Chondrocyte (in vitro differentiated cells): ENCODE results near the gene AFAP1. TPM values are rescaled to one million over a fixed set of nuclear protein-coding genes. Genes with fewer than 3 reads are reported as not detected.

Experiments used
- DNase-seq: peaks from one replicate; pipeline ENCODE4 v3.0.0; 2021; ENCODE audit warnings: mixed read lengths, low spot score
- H3K27ac Mint-ChIP-seq: one replicate; pipeline ENCODE4 v1.8.0; 2021; ENCODE audit warnings: mild to moderate bottlenecking, moderate library complexity, mixed read lengths; ENCODE audit not compliant: unreplicated experiment
- H3K27me3 Mint-ChIP-seq: 2 replicates; pipeline ENCODE4 v1.8.0; 2021; ENCODE audit warnings: low read depth, mixed read lengths
- H3K36me3 Mint-ChIP-seq: 2 replicates; pipeline ENCODE4 v1.8.0; 2021; ENCODE audit warnings: low read depth, mixed read lengths
- H3K4me1 Mint-ChIP-seq: 2 replicates; pipeline ENCODE4 v1.8.0; 2021; ENCODE audit warnings: low read depth, mild to moderate bottlenecking, mixed read lengths
- H3K4me3 Mint-ChIP-seq: one replicate; pipeline ENCODE4 v1.8.0; 2021; ENCODE audit warnings: mild to moderate bottlenecking, moderate library complexity, mixed read lengths; ENCODE audit not compliant: unreplicated experiment
- H3K9me3 Mint-ChIP-seq: 2 replicates; pipeline ENCODE4 v1.8.0; 2021; ENCODE audit warnings: low read depth, mixed read lengths
- total RNA-seq: library from RNA; stranded (reverse); gene quantifications from 3 replicates; pipeline ENCODE4 v1.2.1, GENCODE V29; 2021
- TF ChIP-seq, protein P1 (sequence below): fragments of 200-600 bp; sonication (generic); IDR thresholded peaks from 2 replicates; pipeline ENCODE4 v1.5.0; 2021; ENCODE audit warnings: antibody characterized with exemption, mild to moderate bottlenecking, moderate library complexity

AFAP1 gene
- total RNA-seq, 1 donor from 2014 or later: 118 TPM

DNA sequence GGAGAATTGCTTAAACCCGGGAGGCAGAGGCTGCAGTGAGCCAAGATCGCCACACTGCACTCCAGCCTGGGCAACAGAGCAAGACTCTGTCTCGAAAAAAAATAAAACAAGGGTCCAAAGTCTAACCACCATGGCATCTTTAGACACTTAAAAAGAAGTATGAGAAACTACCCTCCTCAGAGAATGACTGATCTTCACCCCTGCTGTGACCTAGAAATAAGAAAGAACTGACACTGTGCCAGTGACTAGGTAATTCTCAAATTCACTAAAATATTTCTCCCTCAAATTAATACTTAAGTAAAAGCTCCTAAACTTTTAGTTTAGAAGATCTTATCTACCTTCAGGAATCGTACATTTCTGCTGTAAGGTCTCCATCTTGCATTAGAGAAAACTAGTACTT is 80.3 kb downstream of the AFAP1 start:
- H3K9me3 Mint-ChIP-seq: peaks cover 7% of the 10 kb centered on the region
- H3K27ac Mint-ChIP-seq: peak overlapping the region; percentile 45
- H3K36me3 Mint-ChIP-seq: peaks cover 10% of the 10 kb centered on the region
- TF ChIP-seq, protein P1, sequence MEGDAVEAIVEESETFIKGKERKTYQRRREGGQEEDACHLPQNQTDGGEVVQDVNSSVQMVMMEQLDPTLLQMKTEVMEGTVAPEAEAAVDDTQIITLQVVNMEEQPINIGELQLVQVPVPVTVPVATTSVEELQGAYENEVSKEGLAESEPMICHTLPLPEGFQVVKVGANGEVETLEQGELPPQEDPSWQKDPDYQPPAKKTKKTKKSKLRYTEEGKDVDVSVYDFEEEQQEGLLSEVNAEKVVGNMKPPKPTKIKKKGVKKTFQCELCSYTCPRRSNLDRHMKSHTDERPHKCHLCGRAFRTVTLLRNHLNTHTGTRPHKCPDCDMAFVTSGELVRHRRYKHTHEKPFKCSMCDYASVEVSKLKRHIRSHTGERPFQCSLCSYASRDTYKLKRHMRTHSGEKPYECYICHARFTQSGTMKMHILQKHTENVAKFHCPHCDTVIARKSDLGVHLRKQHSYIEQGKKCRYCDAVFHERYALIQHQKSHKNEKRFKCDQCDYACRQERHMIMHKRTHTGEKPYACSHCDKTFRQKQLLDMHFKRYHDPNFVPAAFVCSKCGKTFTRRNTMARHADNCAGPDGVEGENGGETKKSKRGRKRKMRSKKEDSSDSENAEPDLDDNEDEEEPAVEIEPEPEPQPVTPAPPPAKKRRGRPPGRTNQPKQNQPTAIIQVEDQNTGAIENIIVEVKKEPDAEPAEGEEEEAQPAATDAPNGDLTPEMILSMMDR: no peak
- H3K27me3 Mint-ChIP-seq: no peaks in the 10 kb centered on the region
- DNase-seq: no peak
- no peak overlapping the region for H3K4me3 Mint-ChIP-seq
- H3K4me1 Mint-ChIP-seq: peaks cover 88% of the 10 kb centered on the region

DNA sequence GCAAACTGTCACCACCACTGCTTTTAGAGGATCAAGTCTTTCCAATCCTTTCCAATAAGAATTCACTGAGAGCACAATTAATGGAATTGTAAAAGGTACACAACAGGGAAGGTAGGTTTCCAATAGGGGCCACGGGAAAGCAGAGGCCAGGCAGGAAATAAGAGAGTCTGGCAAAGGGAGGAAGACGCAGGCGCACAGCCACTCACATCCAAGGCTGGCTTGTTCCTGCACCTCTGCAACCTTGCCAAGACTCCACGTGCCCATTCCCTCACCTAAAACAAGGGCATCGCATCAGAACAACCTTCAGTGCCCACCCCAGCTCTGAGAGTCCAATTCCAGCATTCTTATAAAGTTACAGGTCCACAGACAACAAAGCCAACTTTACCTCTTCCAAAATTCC is 81.2 kb downstream of the AFAP1 start:
- Mint-ChIP-seq H3K36me3 (peaks cover 11% of the 10 kb centered on the region), H3K27me3 (no peaks in the 10 kb centered on the region), H3K27ac (peak overlapping the region; percentile 91), H3K9me3 (no peaks in the 10 kb centered on the region), H3K4me3 (no peak overlapping the region), H3K4me1 (peaks cover 88% of the 10 kb centered on the region)
- TF ChIP-seq, protein P1: no peak
- DNase-seq: no peak

DNA sequence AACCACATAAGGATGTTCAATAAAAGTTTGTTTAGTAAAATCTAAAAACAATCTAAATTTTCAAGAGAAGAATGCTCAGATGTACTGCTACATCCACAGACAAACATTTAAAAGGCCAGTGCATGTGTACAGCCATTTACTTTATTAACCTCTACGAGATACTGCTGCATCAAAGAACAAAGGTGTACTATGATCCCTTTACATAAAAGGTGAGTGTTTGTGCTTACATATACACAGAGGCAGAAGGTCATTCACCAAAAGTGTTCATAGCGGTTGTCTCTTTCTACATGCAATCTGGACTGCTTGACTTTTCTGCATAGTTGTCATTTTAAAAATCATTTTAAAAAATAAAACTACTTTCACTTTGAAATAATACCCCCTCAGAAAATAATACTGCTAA is 81.7 kb downstream of the AFAP1 start:
- Mint-ChIP-seq H3K4me1 (peaks cover 84% of the 10 kb centered on the region), H3K4me3 (no peak overlapping the region), H3K36me3 (peaks cover 12% of the 10 kb centered on the region), H3K27ac (peak overlapping the region; percentile 91), H3K9me3 (no peaks in the 10 kb centered on the region), H3K27me3 (no peaks in the 10 kb centered on the region)
- TF ChIP-seq, protein P1: no peak
- DNase-seq: no peak

DNA sequence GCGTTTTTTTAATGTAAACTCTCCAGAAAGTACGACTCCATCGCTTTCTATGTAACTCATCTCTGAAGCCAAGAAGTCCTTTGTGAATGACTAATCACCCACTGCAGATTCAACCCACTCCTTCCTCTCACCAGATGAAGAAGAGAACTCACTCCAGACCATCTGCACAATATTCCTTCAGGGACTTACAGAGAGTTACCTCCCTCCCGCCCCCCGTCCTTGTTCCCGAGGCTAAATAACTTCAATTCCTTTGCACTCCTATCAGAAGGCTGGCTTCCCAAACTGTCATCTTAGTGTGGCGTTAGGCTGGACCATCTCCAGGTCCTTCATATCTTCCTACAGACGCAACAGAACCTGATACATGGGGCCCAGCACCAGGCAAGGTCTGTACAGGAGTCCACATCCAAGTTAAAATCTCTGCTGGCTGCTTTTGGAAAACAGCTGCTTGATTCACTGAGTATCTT is 82.4 kb downstream of the AFAP1 start:
- no peak for DNase-seq

DNA sequence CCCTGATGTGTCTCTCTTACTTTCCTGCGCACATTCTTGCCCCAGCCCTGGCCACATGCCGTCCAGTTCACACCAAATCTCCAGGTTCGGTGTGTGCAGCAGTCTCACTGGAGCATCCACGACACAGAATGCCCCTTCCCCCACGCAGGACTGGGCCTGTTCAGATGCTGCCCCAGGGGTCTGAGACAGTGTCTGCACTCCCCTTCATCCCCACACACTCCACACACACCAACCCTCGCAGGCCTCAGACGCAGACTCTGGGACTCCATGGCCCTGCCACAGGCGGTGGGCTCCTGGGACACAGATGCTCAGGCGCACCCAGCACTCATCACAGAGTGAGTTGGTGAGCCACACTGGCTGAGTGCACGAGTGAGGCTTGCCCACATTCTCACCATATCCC is 83.9 kb downstream of the AFAP1 start:
- H3K27ac Mint-ChIP-seq: peak overlapping the region; percentile 84
- peaks cover 19% of the 10 kb centered on the region for H3K36me3 Mint-ChIP-seq
- no peak overlapping the region for H3K4me3 Mint-ChIP-seq
- H3K4me1 Mint-ChIP-seq: peaks cover 64% of the 10 kb centered on the region
- no peak for DNase-seq
- H3K27me3 Mint-ChIP-seq: no peaks in the 10 kb centered on the region
- TF ChIP-seq, protein P1: no peak
- no peaks in the 10 kb centered on the region for H3K9me3 Mint-ChIP-seq

More for the DNA sequence above, 82.4 kb downstream of the AFAP1 start:
- TF ChIP-seq, protein P1: no peak
- Mint-ChIP-seq H3K27ac (peak overlapping the region; percentile 91), H3K4me1 (peaks cover 79% of the 10 kb centered on the region), H3K27me3 (no peaks in the 10 kb centered on the region), H3K4me3 (peak overlapping the region; percentile 3), H3K36me3 (peaks cover 12% of the 10 kb centered on the region), H3K9me3 (no peaks in the 10 kb centered on the region)
